Hepatocyte (in vitro differentiated cells): Measurements from ENCODE around the gene BMAL1. TPM values are rescaled to one million over a fixed set of nuclear protein-coding genes. Genes with fewer than 3 reads are reported as not detected.

Source experiments
- DNase-seq: peaks from one replicate; pipeline ENCODE4 v3.0.0-alpha.2; 2016; ENCODE audit warnings: low spot score
- H2AFZ ChIP-seq: fragments of 200-600 bp; sonication (generic); 2 replicates; pipeline ENCODE4 v1.6.0; 2016; ENCODE audit warnings: antibody characterized with exemption, mild to moderate bottlenecking
- H3K27ac ChIP-seq: fragments of 200-600 bp; sonication (generic); 2 replicates; pipeline ENCODE4 v1.5.1; 2016; ENCODE audit warnings: mild to moderate bottlenecking
- H3K27me3 ChIP-seq: fragments of 200-600 bp; sonication (generic); 2 replicates; pipeline ENCODE4 v1.6.1; 2016
- H3K36me3 ChIP-seq: fragments of 200-600 bp; sonication (generic); replicated peaks from 2 replicates; pipeline ENCODE4 v1.5.1; 2016; ENCODE audit warnings: low read depth; ENCODE audit not compliant: insufficient read depth
- H3K4me1 ChIP-seq: fragments of 200-600 bp; sonication (generic); 2 replicates; pipeline ENCODE4 v1.5.1; 2016; ENCODE audit warnings: mild to moderate bottlenecking, moderate library complexity; ENCODE audit not compliant: insufficient read depth
- H3K4me2 ChIP-seq: fragments of 200-600 bp; sonication (generic); 2 replicates; pipeline ENCODE4 v1.6.0; 2016
- H3K4me3 ChIP-seq: fragments of 200-600 bp; sonication (generic); 2 replicates; pipeline ENCODE4 v1.5.1; 2016; ENCODE audit warnings: mild to moderate bottlenecking
- H3K79me2 ChIP-seq: fragments of 200-600 bp; sonication (generic); 2 replicates; pipeline ENCODE4 v1.6.0; 2017; ENCODE audit warnings: mild to moderate bottlenecking
- H3K9me2 ChIP-seq: fragments of 200-600 bp; sonication (generic); replicated peaks from 2 replicates; pipeline ENCODE4 v1.6.0; 2017; ENCODE audit warnings: mild to moderate bottlenecking; ENCODE audit not compliant: insufficient read depth
- H3K9me3 ChIP-seq: fragments of 200-600 bp; sonication (generic); 2 replicates; pipeline ENCODE4 v1.5.1; 2016; ENCODE audit warnings: low read depth, mild to moderate bottlenecking
- H4K20me1 ChIP-seq: fragments of 200-600 bp; sonication (generic); 2 replicates; pipeline ENCODE4 v1.6.0; 2016; ENCODE audit warnings: mild to moderate bottlenecking; ENCODE audit not compliant: insufficient read depth, poor library complexity, severe bottlenecking
- EZH2 ChIP-seq: fragments of 200-600 bp; sonication (generic); IDR thresholded peaks from 2 replicates; pipeline ENCODE4 v1.6.1; 2016; ENCODE audit warnings: antibody characterized with exemption, mild to moderate bottlenecking, borderline replicate concordance
- EZH2phosphoT487 ChIP-seq: fragments of 200-600 bp; sonication (generic); IDR thresholded peaks from one replicate; pipeline ENCODE4 v1.6.1; 2018; ENCODE audit warnings: antibody characterized with exemption, mild to moderate bottlenecking, low read depth, moderate library complexity; ENCODE audit not compliant: unreplicated experiment, severe bottlenecking
- WGBS: methylation state at CpG from one replicate; pipeline ENCODE4 v1.1.6; 2016; ENCODE audit warnings: low lambda C conversion rate; ENCODE audit errors: missing lambda C conversion rate; 5-methylcytosine and 5-hydroxymethylcytosine counted together
- polyA plus RNA-seq: library from polyadenylated mRNA; unstranded; fragments of >200 nt; fragmentation: Nextera tagmentation; extraction: Ambion mirVana; gene quantifications from 2 replicates; pipeline ENCODE4 v1.2.1, GENCODE V29; 2016
- total RNA-seq: library from RNA; depleted of rRNA; stranded (reverse); fragments of >200 nt; gene quantifications from 2 replicates; pipeline ENCODE4 v1.2.3, GENCODE V29; 2014
- TF ChIP-seq, protein P1 (sequence below): fragments of 200-600 bp; sonication (generic); IDR thresholded peaks from 2 replicates; pipeline ENCODE4 v1.5.1; 2016; ENCODE audit warnings: antibody characterized with exemption, mild to moderate bottlenecking; ENCODE audit not compliant: poor library complexity

Gene BMAL1
- total and polyA plus RNA-seq, 2 experiments from 2014 or later: 8.7 to 12.7 TPM

DNA sequence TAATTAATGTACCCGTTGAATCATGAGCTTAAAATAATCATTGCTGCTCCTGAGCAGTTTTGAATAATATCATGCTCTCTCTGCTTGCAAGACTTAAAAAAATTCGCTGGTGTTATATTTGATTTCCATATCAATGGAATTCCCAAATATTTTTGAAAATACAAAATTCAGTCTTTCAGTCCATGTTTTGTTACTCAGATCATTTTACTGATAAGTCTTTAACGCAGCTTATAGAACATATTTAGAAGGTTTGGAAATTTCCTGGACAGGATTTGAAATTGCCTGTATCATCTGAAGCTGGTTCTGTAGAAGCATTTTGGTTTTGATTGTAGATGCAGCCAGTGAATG is 1.9 kb downstream of the BMAL1 start:
- no peaks in the 10 kb centered on the region for H3K36me3 ChIP-seq
- no peaks in the 10 kb centered on the region for H3K9me3 ChIP-seq
- H3K4me1 ChIP-seq: peaks cover 7% of the 10 kb centered on the region
- H3K4me2 ChIP-seq: peak overlapping the region; percentile 97
- no peaks in the 10 kb centered on the region for H3K9me2 ChIP-seq
- peaks cover 16% of the 10 kb centered on the region for H4K20me1 ChIP-seq
- no peak overlapping the region for H2AFZ ChIP-seq
- peaks cover 49% of the 10 kb centered on the region for H3K27me3 ChIP-seq
- H3K79me2 ChIP-seq: peaks cover 9% of the 10 kb centered on the region
- DNase-seq: no peak
- WGBS: 62% methylated on average over 3 of the region's 3 CpGs
- no peak overlapping the region for H3K27ac ChIP-seq
- no peak overlapping the region for H3K4me3 ChIP-seq
- TF ChIP-seq, protein P1, sequence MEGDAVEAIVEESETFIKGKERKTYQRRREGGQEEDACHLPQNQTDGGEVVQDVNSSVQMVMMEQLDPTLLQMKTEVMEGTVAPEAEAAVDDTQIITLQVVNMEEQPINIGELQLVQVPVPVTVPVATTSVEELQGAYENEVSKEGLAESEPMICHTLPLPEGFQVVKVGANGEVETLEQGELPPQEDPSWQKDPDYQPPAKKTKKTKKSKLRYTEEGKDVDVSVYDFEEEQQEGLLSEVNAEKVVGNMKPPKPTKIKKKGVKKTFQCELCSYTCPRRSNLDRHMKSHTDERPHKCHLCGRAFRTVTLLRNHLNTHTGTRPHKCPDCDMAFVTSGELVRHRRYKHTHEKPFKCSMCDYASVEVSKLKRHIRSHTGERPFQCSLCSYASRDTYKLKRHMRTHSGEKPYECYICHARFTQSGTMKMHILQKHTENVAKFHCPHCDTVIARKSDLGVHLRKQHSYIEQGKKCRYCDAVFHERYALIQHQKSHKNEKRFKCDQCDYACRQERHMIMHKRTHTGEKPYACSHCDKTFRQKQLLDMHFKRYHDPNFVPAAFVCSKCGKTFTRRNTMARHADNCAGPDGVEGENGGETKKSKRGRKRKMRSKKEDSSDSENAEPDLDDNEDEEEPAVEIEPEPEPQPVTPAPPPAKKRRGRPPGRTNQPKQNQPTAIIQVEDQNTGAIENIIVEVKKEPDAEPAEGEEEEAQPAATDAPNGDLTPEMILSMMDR: no peak
- TF ChIP-seq EZH2phosphoT487 (no peak), EZH2 (no peak)

DNA sequence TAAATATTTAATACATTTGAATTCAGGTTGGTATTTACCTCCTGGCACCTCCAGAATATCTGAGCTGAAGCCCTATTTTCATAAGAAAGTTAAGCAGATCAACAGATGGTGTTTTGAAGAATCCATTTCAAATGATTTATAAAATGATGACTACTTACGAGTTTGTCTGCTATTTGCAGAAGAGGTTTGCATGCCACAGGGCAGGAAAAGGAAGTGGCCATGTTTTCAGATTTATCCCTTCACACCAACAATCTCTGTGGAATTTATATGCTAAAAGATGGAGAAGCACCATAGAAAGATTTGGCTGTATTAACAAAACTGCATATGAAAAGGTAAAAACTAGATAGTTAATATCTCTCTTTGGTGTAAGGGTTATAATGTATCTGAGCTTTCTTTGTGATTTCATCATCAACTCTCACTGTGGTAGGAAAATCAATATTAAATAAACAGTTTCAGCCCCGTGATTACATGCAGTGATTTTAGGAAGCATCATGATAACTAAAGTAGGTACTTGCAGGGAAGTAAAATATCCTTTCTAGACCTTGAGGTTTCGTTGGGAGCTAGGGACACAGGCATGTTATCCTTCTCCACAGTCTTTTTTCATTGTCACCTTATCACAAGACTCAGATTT is 2.6 kb downstream of the BMAL1 start:
- H3K4me2 ChIP-seq: no peak overlapping the region
- peaks cover 9% of the 10 kb centered on the region for H3K79me2 ChIP-seq
- H3K4me3 ChIP-seq: no peak overlapping the region
- peaks cover 7% of the 10 kb centered on the region for H3K4me1 ChIP-seq
- H4K20me1 ChIP-seq: peaks cover 16% of the 10 kb centered on the region
- no peaks in the 10 kb centered on the region for H3K36me3 ChIP-seq
- H3K9me2 ChIP-seq: no peaks in the 10 kb centered on the region
- H3K9me3 ChIP-seq: no peaks in the 10 kb centered on the region
- 71% methylated on average over 3 of the region's 3 CpGs for WGBS
- TF ChIP-seq EZH2phosphoT487 (no peak), EZH2 (no peak)
- TF ChIP-seq, protein P1: no peak
- H2AFZ ChIP-seq: no peak overlapping the region
- DNase-seq: no peak
- H3K27me3 ChIP-seq: peaks cover 41% of the 10 kb centered on the region
- H3K27ac ChIP-seq: no peak overlapping the region

DNA sequence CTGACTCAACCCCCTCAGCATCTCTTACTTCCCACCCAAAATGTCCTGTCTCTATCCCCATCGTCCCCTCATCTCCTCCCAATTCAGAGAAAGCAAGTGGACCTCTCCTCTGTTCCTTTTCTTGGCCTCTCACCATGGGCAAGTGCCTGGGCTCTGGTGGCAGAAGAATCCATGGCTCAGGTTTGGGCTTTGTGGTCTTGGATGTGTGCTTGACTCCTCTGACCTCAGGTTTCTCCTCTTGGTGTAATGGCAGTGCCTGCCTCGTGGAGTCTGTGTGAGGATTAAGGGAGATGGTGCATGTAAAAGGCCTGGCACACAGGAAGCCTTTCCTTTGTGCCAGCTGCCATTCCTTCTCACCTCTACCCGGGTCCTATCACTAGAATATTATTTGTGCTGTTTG is 3.2 kb downstream of the BMAL1 start:
- Histone ChIP-seq H3K27ac (no peak overlapping the region), H4K20me1 (peaks cover 16% of the 10 kb centered on the region), H3K4me2 (no peak overlapping the region), H3K9me3 (no peaks in the 10 kb centered on the region), H2AFZ (no peak overlapping the region), H3K79me2 (peaks cover 9% of the 10 kb centered on the region), H3K9me2 (no peaks in the 10 kb centered on the region), H3K27me3 (peaks cover 35% of the 10 kb centered on the region), H3K4me1 (peaks cover 7% of the 10 kb centered on the region), H3K36me3 (no peaks in the 10 kb centered on the region), H3K4me3 (no peak overlapping the region)
- no peak for DNase-seq
- 90% methylated on average over 3 of the region's 3 CpGs for WGBS
- TF ChIP-seq, protein P1: no peak
- TF ChIP-seq EZH2phosphoT487: no peak
- no peak for TF ChIP-seq EZH2
